ENCODE data around the gene PIP4P1. TPM values are rescaled to one million over a fixed set of nuclear protein-coding genes. Genes with fewer than 3 reads are reported as not detected.
"Not testable (repeated sequence)": the region's sequence is repeated elsewhere in the genome, so short reads cannot be mapped to it uniquely, and the experiment has no call there.

PIP4P1 gene
- total and polyA plus RNA-seq, 9 of the 15 experiments (the other 6 are each of a cell fraction or from before 2014, with no cell fraction given) = 5.3 to 20.9 (median 10.7) TPM

- TF ChIP-seq, protein P1, sequence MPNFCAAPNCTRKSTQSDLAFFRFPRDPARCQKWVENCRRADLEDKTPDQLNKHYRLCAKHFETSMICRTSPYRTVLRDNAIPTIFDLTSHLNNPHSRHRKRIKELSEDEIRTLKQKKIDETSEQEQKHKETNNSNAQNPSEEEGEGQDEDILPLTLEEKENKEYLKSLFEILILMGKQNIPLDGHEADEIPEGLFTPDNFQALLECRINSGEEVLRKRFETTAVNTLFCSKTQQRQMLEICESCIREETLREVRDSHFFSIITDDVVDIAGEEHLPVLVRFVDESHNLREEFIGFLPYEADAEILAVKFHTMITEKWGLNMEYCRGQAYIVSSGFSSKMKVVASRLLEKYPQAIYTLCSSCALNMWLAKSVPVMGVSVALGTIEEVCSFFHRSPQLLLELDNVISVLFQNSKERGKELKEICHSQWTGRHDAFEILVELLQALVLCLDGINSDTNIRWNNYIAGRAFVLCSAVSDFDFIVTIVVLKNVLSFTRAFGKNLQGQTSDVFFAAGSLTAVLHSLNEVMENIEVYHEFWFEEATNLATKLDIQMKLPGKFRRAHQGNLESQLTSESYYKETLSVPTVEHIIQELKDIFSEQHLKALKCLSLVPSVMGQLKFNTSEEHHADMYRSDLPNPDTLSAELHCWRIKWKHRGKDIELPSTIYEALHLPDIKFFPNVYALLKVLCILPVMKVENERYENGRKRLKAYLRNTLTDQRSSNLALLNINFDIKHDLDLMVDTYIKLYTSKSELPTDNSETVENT (CRISPR knock-in tag; IDR thresholded peaks at IDR 0.05) = no peak
- TF ChIP-seq SMARCB1 (IDR thresholded peaks at IDR 0.05; ENCODE audit: insufficient read length, low read depth) = no peak
- no peak for TF ChIP-seq ZNF239 (CRISPR knock-in tag; IDR thresholded peaks at IDR 0.05)
- TF ChIP-seq KAT2B (IDR thresholded peaks at IDR 0.05; ENCODE audit: low read depth, low read length) = no peak
- no peak for TF ChIP-seq SRSF1 (IDR thresholded peaks at IDR 0.05; ENCODE audit: low read depth, low read length)
- no peak for TF ChIP-seq BCOR (IDR thresholded peaks at IDR 0.05)
- TF ChIP-seq ARHGAP35 (IDR thresholded peaks at IDR 0.05; ENCODE audit: partially characterized antibody) = no peak
- TF ChIP-seq CBX1 (IDR thresholded peaks at IDR 0.05; ENCODE audit: low read depth) = no peak
Measured at GRCh38 chr14:20508367-20508766, 47.1 kb upstream of the PIP4P1 start (continued).

DNA sequence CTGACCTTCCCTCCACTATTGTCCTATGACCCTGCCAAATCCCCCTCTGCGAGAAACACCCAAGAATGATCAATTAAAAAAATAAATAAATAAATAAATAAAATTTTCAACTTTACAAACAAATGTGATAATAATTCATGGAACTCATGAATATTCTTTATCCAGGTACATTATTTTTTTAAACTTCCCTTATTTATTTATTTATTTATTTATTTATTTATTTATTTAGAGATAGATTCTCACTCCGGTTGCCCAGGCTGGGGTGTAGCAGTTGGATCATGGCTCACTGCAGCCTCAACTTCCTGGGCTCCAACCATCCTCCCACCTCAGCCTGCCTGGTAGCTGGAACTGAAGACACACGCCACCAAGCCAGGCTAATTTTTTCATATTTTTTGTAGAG lies 46.3 kb upstream of the PIP4P1 start:
- H4K20me1 ChIP-seq (replicated peaks; ENCODE audit: control insufficient read depth, insufficient read depth, low read length); H3K4me2 ChIP-seq (ENCODE audit: insufficient read depth, low read length); POLR2A ChIA-PET; H3K4me3 ChIP-seq; H3K9me1 ChIP-seq (ENCODE audit: control insufficient read depth, insufficient read depth, low read length); H3K9me3 ChIP-seq (replicated peaks; ENCODE audit: control insufficient read depth, insufficient read depth, low read depth, low read length); intact Hi-C loops (cut with micrococcal nuclease); H3K79me2 ChIP-seq (ENCODE audit: control insufficient read depth, insufficient read depth, low read length); ATAC-seq; in situ Hi-C loops (cut with MboI); H3K27me3 ChIP-seq (ENCODE audit: control insufficient read depth in 2 of 2, insufficient read depth in 2 of 2, low read length in 2 of 2); FAIRE-seq; H3K9ac ChIP-seq (ENCODE audit: insufficient read depth in 1 of 2, low read depth in 2 of 2, low read length in 2 of 2); DNase-seq (ENCODE audit: extremely low read depth in 1 of 4, low spot score in 3 of 4); CTCF ChIA-PET (ENCODE audit: low intra/inter-chr PET ratio); BruUV-seq (replicated peaks); H3K27ac ChIP-seq (ENCODE audit: extremely low read depth, low read depth, low read length); H2AFZ ChIP-seq (ENCODE audit: low read depth, low read length); H3K36me3 ChIP-seq (ENCODE audit: control insufficient read depth, insufficient read depth, low read length); H3K4me1 ChIP-seq (replicated peaks in 1 of 2; ENCODE audit: control insufficient read depth in 2 of 2, insufficient read depth in 2 of 2, low read length in 2 of 2): not testable (repeated sequence)
- 52% methylated on average over 3 of the region's 3 CpGs for WGBS (ENCODE audit: insufficient coverage, low coverage, missing lambda C conversion rate)

- H4K20me1 ChIP-seq (replicated peaks; ENCODE audit: control insufficient read depth, insufficient read depth, low read length); H3K36me3 ChIP-seq (ENCODE audit: control insufficient read depth, insufficient read depth, low read length); H3K9me1 ChIP-seq (ENCODE audit: control insufficient read depth, insufficient read depth, low read length); FAIRE-seq; H3K27ac ChIP-seq (ENCODE audit: extremely low read depth, low read depth, low read length); BruUV-seq (replicated peaks); H3K4me1 ChIP-seq (replicated peaks in 1 of 2; ENCODE audit: control insufficient read depth in 2 of 2, insufficient read depth in 2 of 2, low read length in 2 of 2); H3K9me3 ChIP-seq (replicated peaks; ENCODE audit: control insufficient read depth, insufficient read depth, low read depth, low read length); H3K4me2 ChIP-seq (ENCODE audit: insufficient read depth, low read length); POLR2A ChIA-PET; H3K79me2 ChIP-seq (ENCODE audit: control insufficient read depth, insufficient read depth, low read length); H3K4me3 ChIP-seq; H3K27me3 ChIP-seq (ENCODE audit: control insufficient read depth in 2 of 2, insufficient read depth in 2 of 2, low read length in 2 of 2); DNase-seq (ENCODE audit: extremely low read depth in 1 of 4, low spot score in 3 of 4); CTCF ChIA-PET (ENCODE audit: low intra/inter-chr PET ratio); in situ Hi-C loops (cut with MboI); ATAC-seq; H2AFZ ChIP-seq (ENCODE audit: low read depth, low read length); intact Hi-C loops (cut with micrococcal nuclease); H3K9ac ChIP-seq (ENCODE audit: insufficient read depth in 1 of 2, low read depth in 2 of 2, low read length in 2 of 2): not testable (repeated sequence)
- WGBS (ENCODE audit: insufficient coverage, low coverage, missing lambda C conversion rate) = no CpG with 5 or more reads among the region's 30 CpGs
Measured at GRCh38 chr14:20506752-20507151, 45.5 kb upstream of the PIP4P1 start.
